H1 (cell line): ENCODE results near the gene SRRM3. TPM values are rescaled to one million over a fixed set of nuclear protein-coding genes. Genes with fewer than 3 reads are reported as not detected.

Source experiments
- BCL11A ChIP-seq, 2 experiments: IDR thresholded peaks; one replicate each; pipeline ENCODE4 v1.6.1; 2011; ENCODE audit warnings: low read depth in 2 of 2, low read length in 2 of 2, mild to moderate bottlenecking in 2 of 2
- EP300 ChIP-seq, 2 experiments: IDR thresholded peaks; 1 replicate in 1 of 2; 2 replicates in 1 of 2; pipeline ENCODE4 v1.6.1; 2011 to 2012; ENCODE audit warnings: low read depth in 2 of 2, low read length in 2 of 2, mild to moderate bottlenecking in 2 of 2, borderline replicate concordance in 1 of 2, inconsistent platforms in 1 of 2, moderate library complexity in 1 of 2
- NANOG ChIP-seq: IDR thresholded peaks from 2 replicates; pipeline ENCODE4 v1.6.1; 2011; ENCODE audit warnings: low read length, low read depth, mild to moderate bottlenecking, inconsistent platforms; ENCODE audit not compliant: insufficient read depth, poor library complexity, severe bottlenecking
- TBP ChIP-seq: IDR thresholded peaks from 2 replicates; pipeline ENCODE4 v1.6.1; 2011; ENCODE audit warnings: low read depth, low read length, improper control_type of control experiment
- polyA plus RNA-seq, 7 experiments: library from polyadenylated mRNA; depleted of rRNA in 3 of 7; stranded (reverse) in 5 of 7; unstranded in 2 of 7; fragments of >200 nt in 5 of 7; fragments of 200-250 nt in 2 of 7; gene quantifications; 1 replicate in 5 of 7; 2 replicates in 1 of 7; 4 replicates in 1 of 7; pipeline versions ENCODE4 v1.2.1 to v1.2.3, GENCODE V29; 2011 to 2013; ENCODE audit warnings: missing spikeins in 2 of 7, mixed read lengths in 2 of 7
- total RNA-seq: library from RNA; stranded (reverse); fragmentation: NEBNext Ultra II Directional; extraction: Animal tissue kit (Norgen Biotek cat#: 25700); gene quantifications from 2 replicates; pipeline ENCODE4 v1.2.1, GENCODE V29; 2021

The SRRM3 gene
- total and polyA plus RNA-seq, 2 of the 8 experiments (the other 6 are each of a cell fraction or from before 2014, with no cell fraction given), result 10.4 to 17.4 TPM

DNA sequence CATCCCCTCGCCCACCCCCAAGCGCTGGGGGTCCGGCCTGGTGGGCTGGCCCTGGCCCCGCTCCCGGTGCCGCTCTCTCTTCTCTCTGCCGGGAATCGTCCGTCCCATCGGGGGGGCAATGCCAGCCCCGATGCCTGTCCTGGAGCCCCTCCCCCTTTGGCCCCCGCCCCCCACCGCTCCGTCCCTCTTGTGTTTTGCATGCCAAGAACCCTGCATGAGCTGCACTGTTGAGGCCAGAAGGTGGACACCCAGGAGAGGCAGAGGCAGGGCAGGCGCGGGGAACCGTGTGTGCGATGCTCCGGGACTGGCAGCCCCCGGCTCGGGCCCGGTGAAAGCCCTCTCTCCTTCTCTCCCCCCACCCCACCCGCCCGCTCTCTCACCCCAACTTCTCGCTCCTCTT is 78.7 kb downstream of the SRRM3 start (continued):
- TF ChIP-seq TBP (no peak), NANOG (no peak), EP300 (IDR thresholded peaks at IDR 0.05; ENCODE audit: borderline replicate concordance in 1 of 2, low read depth in 2 of 2, low read length in 2 of 2) (no peak), BCL11A (IDR thresholded peaks at IDR 0.05; ENCODE audit: low read depth in 2 of 2, low read length in 2 of 2) (no peak)
